Measurements from ENCODE around the gene ANKS1A.

ANKS1A gene

GRCh38 chr6:35054106-35054742 is 165.2 kb downstream of the ANKS1A start:
- no peak for DNase-seq (ENCODE audit: low spot score)

- no peak for DNase-seq (ENCODE audit: low spot score)
These were observed 165.7 kb downstream of the ANKS1A start for GRCh38 chr6:35054743-35055130.

- DNase-seq (ENCODE audit: low spot score) = no peak
These were observed 166.8 kb downstream of the ANKS1A start for GRCh38 chr6:35055891-35056290.

GRCh38 chr6:35056952-35057351 is 167.9 kb downstream of the ANKS1A start:
- DNase-seq (ENCODE audit: low spot score) = no peak

GRCh38 chr6:35057449-35058357 is 168.6 kb downstream of the ANKS1A start:
- no peak for DNase-seq (ENCODE audit: low spot score)

GRCh38 chr6:35058358-35058675 is 169.3 kb downstream of the ANKS1A start:
- DNase-seq (ENCODE audit: low spot score) = no peak

GRCh38 chr6:35058865-35059522 is 169.9 kb downstream of the ANKS1A start:
- no peak for DNase-seq (ENCODE audit: low spot score)

DNA sequence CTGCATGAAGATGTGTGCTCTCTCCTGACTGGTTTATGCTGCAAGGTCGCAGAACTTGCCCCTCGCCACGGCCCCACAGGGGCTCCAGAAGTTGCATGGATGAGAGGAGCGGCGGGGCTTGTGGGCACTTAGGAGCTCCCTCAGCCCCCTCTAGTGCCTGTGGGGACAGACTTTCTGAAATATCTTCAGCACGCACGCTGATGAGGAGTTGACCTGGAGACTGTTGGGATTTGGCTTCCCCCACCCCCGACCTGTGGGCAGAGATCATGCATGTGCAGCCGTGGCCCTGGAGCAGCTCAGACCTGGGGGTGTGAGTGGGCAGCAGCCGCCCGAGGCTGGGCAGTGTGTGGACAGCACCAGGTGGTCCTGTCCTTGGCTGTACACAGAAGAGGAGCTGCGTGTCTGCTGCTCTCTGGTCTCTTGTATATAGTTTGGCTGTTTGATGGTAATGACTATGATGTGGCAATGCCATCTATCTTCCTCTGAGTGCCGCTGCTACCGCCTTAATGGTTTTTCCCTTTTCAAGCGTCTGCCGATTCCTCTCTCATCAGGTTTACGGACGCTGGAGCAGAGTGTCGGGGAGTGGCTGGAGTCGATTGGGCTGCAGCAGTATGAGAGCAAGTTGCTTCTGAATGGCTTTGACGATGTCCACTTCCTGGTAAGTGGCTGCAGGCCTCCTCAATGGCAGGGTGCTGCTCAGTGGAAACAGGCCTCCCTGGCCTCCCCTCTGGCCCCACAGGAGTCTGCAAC is 170.7 kb downstream of the ANKS1A start:
- no peak for DNase-seq (ENCODE audit: low spot score)

DNA sequence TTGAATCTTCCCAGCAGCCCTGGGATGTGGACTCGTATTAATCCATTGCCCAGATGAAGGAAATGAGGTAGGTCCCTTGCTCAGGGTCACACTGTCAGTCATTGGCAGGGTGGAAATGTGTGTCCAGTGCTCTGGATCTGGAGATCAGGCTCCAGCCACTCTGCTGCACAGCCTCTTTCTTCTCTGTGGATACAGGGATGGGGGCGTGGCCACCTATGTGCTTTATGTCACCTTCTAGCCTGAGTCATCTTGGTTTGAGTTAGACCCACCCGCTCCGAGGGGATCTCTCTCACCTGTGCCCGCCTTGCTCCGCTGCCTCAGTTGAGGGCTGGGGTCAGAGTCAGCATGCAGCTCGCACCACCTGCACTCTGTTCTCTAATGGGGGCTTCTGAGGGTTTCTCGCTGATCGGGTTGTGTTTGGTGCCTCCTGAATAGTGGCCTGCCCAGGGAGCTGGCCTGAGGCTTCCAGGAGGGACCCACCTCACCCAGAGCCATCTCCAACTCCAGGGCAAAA is 172.1 kb downstream of the ANKS1A start:
- no peak for DNase-seq (ENCODE audit: low spot score)

DNA sequence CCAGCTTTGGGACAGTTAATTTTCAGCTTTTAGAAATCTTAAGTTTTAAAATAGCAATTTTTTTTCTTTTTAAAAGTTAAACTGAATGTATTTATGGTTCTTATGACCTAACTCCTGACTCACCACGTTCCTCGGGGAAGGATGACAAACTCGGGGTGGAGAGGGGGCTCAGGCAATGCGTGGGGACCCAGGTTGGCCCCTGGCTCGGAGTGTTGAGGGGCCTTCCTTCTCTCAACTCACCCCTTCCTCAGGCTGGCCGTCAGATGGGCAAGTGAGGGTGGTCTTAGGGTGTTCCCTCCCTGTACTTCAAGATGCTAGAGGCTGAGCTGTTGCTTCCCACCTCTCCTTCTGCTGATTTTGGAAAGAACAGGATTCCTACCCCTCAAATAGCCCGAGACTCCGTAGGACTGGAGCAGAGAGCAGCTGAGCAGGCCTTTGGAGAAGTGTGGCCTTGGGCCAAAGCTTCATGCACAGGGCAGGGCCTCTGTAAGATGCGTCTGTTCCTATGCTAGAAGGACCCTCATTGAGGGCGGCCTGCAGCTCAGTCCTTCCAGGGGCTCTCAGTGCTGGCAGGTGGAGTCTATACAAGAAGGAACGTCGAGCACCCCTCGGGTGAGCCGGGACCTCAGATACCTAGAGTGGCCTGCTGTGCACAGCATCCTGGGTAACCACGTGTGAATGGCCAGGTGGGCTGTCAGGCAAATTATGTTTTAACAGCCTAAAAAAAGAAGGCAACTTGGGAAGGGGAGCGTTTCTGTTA is 172.8 kb downstream of the ANKS1A start:
- no peak for DNase-seq (ENCODE audit: low spot score)

DNA sequence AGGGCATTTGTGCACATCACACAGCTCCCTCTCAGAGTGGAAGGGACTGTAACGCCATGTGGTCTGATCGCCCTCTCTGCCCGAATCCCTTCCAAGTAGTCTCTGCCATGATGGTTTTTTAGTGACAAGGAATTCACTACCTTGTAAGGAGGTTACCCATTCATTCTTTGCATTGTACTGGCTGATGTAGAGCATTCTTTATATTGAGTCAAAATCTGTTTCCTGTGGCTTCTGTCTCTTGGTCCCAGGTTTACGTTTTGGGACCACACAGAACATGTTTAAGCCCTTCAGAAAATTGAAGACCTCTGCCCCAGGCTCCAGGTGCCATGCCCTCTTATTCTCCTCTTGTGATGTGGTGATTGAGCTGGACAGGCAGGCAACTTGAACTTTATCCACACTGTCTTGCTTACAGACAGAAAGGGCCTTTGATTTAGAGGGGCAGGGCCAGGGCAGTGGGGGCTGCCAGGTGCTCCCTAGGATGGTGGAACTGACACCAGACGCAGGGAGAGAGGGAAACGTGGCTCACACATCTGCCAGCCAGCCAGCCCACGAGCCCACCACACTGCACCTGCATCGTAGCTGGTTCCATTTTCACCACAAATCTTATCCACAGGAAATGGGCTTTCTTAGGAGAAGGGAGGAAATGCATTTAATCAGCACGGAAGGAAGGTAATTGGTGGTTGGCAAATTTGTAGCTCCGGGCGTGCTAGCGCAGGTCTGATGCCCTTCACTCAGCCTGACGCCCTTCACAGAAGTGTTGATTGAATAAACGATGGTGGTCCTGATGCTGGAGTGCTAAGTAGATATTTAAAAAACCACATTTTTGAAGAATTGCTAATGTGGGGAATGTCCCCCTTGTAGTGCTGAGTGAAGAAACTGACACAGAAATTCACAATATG is 173.9 kb downstream of the ANKS1A start:
- no peak for DNase-seq (ENCODE audit: low spot score)

DNA sequence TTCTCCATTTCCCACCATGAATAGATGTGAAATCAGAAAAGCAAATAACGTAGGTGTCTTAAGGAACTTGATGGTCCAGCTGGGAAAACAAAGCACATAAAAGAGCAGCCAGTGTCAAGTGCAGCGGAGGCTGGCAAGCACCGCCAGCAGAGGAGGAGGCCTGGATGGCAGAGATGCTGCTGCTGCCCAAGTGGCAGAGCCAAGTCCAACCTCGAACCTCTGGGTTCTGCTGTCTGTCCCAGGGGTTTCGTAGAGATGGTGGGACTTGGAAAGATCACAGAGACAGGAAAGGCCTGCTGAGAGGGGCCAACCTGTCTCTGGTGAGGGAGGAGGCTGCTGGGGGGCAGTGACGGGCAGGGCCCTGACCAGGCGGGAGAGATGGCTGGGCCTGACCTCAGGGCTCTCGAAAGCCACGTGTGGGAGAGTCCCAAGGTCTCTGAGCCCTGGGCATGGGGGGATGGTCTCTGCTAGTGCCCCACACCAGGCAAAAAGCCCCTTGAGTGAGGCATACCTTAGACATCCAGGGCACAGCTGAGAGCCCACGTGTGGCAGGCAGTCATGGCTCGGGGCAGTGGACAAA is 174.7 kb downstream of the ANKS1A start:
- no peak for DNase-seq (ENCODE audit: low spot score)

GRCh38 chr6:35064290-35064689 is 175.2 kb downstream of the ANKS1A start:
- no peak for DNase-seq (ENCODE audit: low spot score)

DNA sequence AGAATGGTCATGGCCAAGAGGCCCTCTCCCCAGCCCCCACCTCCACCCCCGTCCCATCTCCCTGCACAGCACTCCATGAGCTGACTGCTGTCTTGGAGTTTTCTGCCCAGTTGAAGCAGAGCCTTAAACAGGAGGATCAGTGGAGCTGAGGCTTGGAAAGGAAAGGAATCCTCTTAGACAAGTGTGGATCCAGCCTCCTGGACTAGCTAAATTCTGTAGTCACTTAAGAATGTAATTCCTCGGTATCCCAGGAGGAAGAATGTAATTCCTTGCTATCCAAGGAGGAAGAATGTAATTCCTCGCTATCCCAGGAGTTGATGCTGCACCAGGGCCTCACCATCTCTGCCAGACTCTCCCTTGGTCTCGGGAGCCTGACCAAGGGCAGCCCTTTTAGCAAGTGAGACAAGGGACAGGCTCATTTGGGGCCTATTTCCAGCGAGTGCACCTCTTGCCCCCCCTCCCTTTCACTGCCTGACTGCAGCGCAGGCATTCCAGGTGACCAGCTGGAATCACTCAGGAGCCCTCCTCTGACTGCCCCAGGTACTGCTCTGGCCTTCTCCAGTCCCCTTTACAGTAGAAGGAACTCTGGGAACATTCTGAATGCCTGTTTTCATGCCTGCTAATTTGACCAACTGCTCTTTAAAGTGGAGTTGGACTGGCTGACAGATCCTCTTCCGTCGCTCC is 175.8 kb downstream of the ANKS1A start:
- DNase-seq (ENCODE audit: low spot score) = no peak

DNA sequence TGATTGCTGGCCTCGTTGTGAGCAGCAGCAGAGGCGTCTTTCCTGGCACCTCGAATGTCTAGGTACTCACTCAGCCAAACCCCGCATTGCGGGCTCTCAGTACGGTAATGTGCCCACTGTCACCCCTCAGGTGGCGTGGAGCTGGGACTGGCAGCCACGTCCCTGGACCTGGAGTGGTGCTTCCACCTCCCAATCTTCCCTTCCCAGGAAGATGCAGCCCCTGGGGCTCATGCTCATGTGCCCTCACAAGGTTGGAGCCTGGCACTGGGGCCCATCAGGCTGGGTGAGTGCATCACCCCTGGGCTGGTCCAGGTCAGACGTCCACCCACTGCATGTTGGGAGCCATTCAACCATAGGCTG is 176.4 kb downstream of the ANKS1A start:
- no peak for DNase-seq (ENCODE audit: low spot score)

GRCh38 chr6:35065870-35066269 is 176.8 kb downstream of the ANKS1A start:
- DNase-seq (ENCODE audit: low spot score) = no peak

GRCh38 chr6:35067234-35067633 is 178.2 kb downstream of the ANKS1A start:
- no peak for DNase-seq (ENCODE audit: low spot score)

DNA sequence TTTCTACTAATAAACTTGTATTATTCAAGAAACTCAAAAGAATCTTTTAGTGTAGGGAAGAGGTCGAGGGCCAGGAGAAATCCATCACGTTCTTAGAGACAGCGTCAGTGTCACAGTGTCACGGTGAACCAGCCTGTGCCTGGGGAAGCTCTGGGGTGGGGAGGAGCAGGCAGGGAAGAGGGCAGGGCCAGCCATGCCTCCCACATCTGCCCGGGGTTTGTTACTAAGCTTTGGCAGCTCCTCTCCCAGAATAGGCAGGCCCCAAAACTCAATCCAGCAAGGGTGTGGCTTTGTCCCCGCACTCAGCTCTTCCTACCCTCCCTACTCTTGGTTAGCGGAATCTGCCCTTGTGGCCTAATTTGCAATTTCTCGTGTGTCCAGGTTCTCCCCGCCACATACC is 179.2 kb downstream of the ANKS1A start:
- DNase-seq (ENCODE audit: low spot score) = no peak

- DNase-seq (ENCODE audit: low spot score) = no peak
These were observed 179.6 kb downstream of the ANKS1A start for GRCh38 chr6:35068644-35069043.

DNA sequence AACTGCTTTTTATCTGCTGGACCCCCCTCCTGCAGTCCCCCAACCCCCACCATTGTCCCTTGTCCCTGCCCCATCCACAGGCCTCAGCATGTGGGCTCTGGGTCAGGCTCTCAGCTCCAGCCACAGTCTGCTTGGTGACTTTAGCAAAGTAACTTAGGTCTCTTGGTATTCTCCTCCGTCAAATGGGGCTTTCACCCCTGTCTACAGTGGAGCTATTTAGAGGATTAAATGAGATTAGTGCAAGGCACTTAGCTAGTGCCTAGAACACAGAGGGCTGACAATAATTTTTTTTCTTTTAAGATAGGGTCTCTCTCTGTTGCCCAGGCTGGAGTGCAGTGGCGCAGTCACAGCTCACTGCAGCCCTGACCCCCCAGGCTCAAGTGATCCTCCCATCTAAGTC is 180.2 kb downstream of the ANKS1A start:
- DNase-seq (ENCODE audit: low spot score) = no peak
